ENCODE measurements around the gene INPP5A. TPM values are rescaled to one million over a fixed set of nuclear protein-coding genes. Genes with fewer than 3 reads are reported as not detected.

The INPP5A gene
- total RNA-seq, 6 experiments from 2014 or later = 58.9 to 64.6 (median 63.8) TPM

GRCh38 chr10:132545659-132546367 lies 8.2 kb downstream of the INPP5A start:
- TF ChIP-seq CTCF (IDR thresholded peaks at IDR 0.05) = no peak
- no peak overlapping the region for H3K4me3 Mint-ChIP-seq
- DNase-seq = no peak
- peaks cover 3% of the 10 kb centered on the region; the same call in 1 of the 2 replicates for H3K36me3 Mint-ChIP-seq (ENCODE audit: low read depth)
- no peaks in the 10 kb centered on the region; the same call in 1 of the 2 replicates for H3K27me3 Mint-ChIP-seq (ENCODE audit: insufficient read depth)
- peaks cover 19% of the 10 kb centered on the region for H3K4me1 Mint-ChIP-seq (ENCODE audit: low read depth)
- H3K27ac Mint-ChIP-seq = no peak overlapping the region
- H3K9me3 Mint-ChIP-seq = no peaks in the 10 kb centered on the region

- no peak overlapping the region for H3K4me3 Mint-ChIP-seq
- DNase-seq = no peak
- no peak for TF ChIP-seq CTCF (IDR thresholded peaks at IDR 0.05)
- no peaks in the 10 kb centered on the region for H3K9me3 Mint-ChIP-seq
- H3K4me1 Mint-ChIP-seq (ENCODE audit: low read depth) = peaks cover 9% of the 10 kb centered on the region
- H3K27me3 Mint-ChIP-seq (ENCODE audit: insufficient read depth) = no peaks in the 10 kb centered on the region; the same call in 1 of the 2 replicates
- no peak overlapping the region for H3K27ac Mint-ChIP-seq
- H3K36me3 Mint-ChIP-seq (ENCODE audit: low read depth) = peaks cover 3% of the 10 kb centered on the region; the same call in 1 of the 2 replicates
Measured at GRCh38 chr10:132546567-132547420, 9.2 kb downstream of the INPP5A start.

- Mint-ChIP-seq H3K27ac (no peak overlapping the region), H3K4me1 (ENCODE audit: low read depth) (peaks cover 7% of the 10 kb centered on the region), H3K9me3 (no peaks in the 10 kb centered on the region), H3K4me3 (no peak overlapping the region), H3K36me3 (ENCODE audit: low read depth) (peaks cover 3% of the 10 kb centered on the region; the same call in 1 of the 2 replicates), H3K27me3 (ENCODE audit: insufficient read depth) (no peaks in the 10 kb centered on the region; the same call in 1 of the 2 replicates)
- no peak for DNase-seq
- TF ChIP-seq CTCF (IDR thresholded peaks at IDR 0.05) = no peak
Measured at GRCh38 chr10:132547421-132547861, 9.9 kb downstream of the INPP5A start.

GRCh38 chr10:132548106-132548823 lies 10.7 kb downstream of the INPP5A start:
- Mint-ChIP-seq H3K27me3 (ENCODE audit: insufficient read depth) (no peaks in the 10 kb centered on the region; the same call in 1 of the 2 replicates), H3K4me3 (no peak overlapping the region), H3K9me3 (no peaks in the 10 kb centered on the region), H3K36me3 (ENCODE audit: low read depth) (peaks cover 3% of the 10 kb centered on the region; the same call in 1 of the 2 replicates), H3K27ac (no peak overlapping the region), H3K4me1 (ENCODE audit: low read depth) (peaks cover 7% of the 10 kb centered on the region)
- TF ChIP-seq CTCF (IDR thresholded peaks at IDR 0.05) = no peak
- no peak for DNase-seq

- no peak overlapping the region for H3K27ac Mint-ChIP-seq
- no peak for DNase-seq
- no peaks in the 10 kb centered on the region for H3K9me3 Mint-ChIP-seq
- no peaks in the 10 kb centered on the region; the same call in 1 of the 2 replicates for H3K27me3 Mint-ChIP-seq (ENCODE audit: insufficient read depth)
- H3K4me3 Mint-ChIP-seq = no peak overlapping the region
- H3K36me3 Mint-ChIP-seq (ENCODE audit: low read depth) = peaks cover under 1% of the 10 kb centered on the region; the same call in 1 of the 2 replicates
- H3K4me1 Mint-ChIP-seq (ENCODE audit: low read depth) = peaks cover 7% of the 10 kb centered on the region
- no peak for TF ChIP-seq CTCF (IDR thresholded peaks at IDR 0.05)
Measured at GRCh38 chr10:132548869-132549268, 11.3 kb downstream of the INPP5A start.
